ENCODE results near the gene FUT2.
"Not testable (repeated sequence)": the region's sequence is repeated elsewhere in the genome, so short reads cannot be mapped to it uniquely, and the experiment has no call there.

FUT2 gene

DNA sequence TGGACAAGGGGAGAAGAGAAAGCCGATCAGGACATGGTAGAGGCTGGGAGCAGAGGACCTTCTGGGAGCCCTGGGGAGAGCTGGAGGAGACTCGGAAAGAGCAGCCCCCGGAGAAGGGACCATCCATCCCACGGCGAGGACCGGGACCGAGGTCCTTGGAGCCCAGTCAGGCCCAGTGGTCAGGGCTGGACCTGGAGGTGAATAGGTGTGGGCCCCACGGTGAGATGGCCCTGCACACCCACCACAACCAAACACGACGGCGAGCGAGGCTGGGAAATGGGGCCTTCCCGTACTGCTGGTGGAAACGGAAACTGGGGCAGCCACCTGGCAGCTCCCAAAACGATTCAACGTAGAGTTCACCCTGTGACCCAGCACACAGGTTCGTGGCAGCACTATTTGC is 19.3 kb upstream of the FUT2 start:
- no peak overlapping the region for H3K4me3 Mint-ChIP-seq
- H3K27ac Mint-ChIP-seq: no peak overlapping the region
- H3K9me3 Mint-ChIP-seq: no peaks in the 10 kb centered on the region
- intact Hi-C loops (cut with micrococcal nuclease): no loop called here
- H3K4me1 Mint-ChIP-seq (ENCODE audit: low read depth): peaks cover 15% of the 10 kb centered on the region
- no peaks in the 10 kb centered on the region for H3K36me3 Mint-ChIP-seq (ENCODE audit: low read depth)
- H3K27me3 Mint-ChIP-seq: peaks cover 22% of the 10 kb centered on the region

GRCh38 chr19:48676887-48677286 is 18.9 kb upstream of the FUT2 start:
- Mint-ChIP-seq H3K27me3 (peaks cover 22% of the 10 kb centered on the region), H3K36me3 (ENCODE audit: low read depth) (no peaks in the 10 kb centered on the region), H3K4me3 (no peak overlapping the region), H3K9me3 (no peaks in the 10 kb centered on the region), H3K27ac (no peak overlapping the region), H3K4me1 (ENCODE audit: low read depth) (peaks cover 15% of the 10 kb centered on the region)
- intact Hi-C loops (cut with micrococcal nuclease): no loop called here

DNA sequence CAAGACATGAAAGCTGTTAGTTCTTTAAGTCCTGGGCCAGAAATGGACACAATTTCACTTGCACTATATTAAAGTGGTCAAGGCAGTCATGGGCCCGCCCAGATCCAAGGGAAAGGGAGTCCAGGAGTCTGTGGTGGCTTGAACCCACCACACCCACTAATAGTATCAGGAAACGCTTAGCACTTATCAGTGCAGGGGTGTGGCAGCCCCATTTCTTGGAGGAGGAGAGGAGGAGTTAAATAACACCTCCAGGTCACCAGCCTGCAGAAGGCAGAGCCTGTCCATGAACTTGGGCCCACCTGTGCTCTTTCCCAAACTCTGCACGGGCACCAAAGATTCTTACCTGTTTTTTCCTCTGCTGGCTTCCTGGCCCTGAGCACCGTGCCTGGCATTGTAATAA is 17.6 kb upstream of the FUT2 start:
- H3K9me3 Mint-ChIP-seq: no peaks in the 10 kb centered on the region
- H3K27me3 Mint-ChIP-seq: peaks cover 22% of the 10 kb centered on the region
- intact Hi-C loops (cut with micrococcal nuclease): no loop called here
- no peaks in the 10 kb centered on the region for H3K36me3 Mint-ChIP-seq (ENCODE audit: low read depth)
- H3K4me1 Mint-ChIP-seq (ENCODE audit: low read depth): peaks cover 15% of the 10 kb centered on the region
- no peak overlapping the region for H3K4me3 Mint-ChIP-seq
- no peak overlapping the region for H3K27ac Mint-ChIP-seq

GRCh38 chr19:48680006-48680405 is 15.8 kb upstream of the FUT2 start:
- H3K4me3 Mint-ChIP-seq; H3K27me3 Mint-ChIP-seq; H3K4me1 Mint-ChIP-seq (ENCODE audit: low read depth); H3K36me3 Mint-ChIP-seq (ENCODE audit: low read depth); H3K27ac Mint-ChIP-seq; intact Hi-C loops (cut with micrococcal nuclease); H3K9me3 Mint-ChIP-seq: not testable (repeated sequence)

DNA sequence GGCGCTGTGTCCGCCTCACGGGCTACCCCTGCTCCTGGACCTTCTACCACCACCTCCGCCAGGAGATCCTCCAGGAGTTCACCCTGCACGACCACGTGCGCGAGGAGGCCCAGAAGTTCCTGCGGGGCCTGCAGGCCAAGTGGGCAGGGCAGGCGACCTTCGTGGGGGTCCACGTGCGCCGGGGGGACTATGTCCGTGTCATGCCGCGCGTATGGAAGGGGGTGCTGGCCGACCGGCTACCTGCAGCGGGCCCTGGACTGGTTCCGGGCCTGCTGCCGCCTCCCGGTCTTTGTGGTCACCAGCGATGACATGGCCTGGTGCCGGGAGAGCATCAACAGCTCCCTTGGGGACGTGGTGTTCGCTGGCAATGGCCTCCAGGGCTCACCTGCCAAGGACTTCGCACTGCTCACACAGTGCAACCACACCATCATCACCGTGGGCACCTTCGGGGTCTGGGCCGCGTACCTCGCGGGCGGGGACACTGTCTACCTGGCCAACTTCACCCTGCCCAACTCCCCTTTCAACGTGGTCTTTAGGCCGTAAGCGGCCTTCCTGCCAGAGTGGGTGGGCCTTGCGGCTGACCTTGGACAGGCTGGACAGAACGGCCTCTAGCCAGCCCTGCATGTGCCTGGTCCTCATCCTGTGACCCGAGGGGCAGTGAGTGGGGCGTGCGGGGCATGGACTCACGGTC is 15.2 kb upstream of the FUT2 start:
- H3K4me3 Mint-ChIP-seq: no peak overlapping the region
- peaks cover 8% of the 10 kb centered on the region for H3K27me3 Mint-ChIP-seq
- H3K9me3 Mint-ChIP-seq: no peaks in the 10 kb centered on the region

DNA sequence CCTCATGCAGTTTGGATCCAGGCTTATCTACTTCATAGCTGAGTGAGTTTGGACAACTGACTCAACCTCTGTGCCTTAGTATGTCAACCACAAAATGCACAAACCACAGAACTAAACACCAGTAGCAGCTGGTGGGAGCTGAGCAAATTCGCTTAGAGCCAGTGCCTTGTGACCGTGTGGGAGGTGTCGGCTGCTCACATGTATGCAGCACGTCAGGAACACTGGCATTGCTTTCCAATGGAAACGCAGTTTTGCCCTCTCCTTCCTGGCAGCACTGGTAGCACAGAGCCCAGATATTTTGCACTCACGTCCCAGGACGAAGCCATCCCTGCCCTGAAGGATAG is 14.7 kb upstream of the FUT2 start:
- intact Hi-C loops (cut with micrococcal nuclease): no loop called here
- no peaks in the 10 kb centered on the region for H3K9me3 Mint-ChIP-seq
- no peak overlapping the region for H3K4me3 Mint-ChIP-seq
- peaks cover 6% of the 10 kb centered on the region for H3K27me3 Mint-ChIP-seq
- no peaks in the 10 kb centered on the region for H3K4me1 Mint-ChIP-seq (ENCODE audit: low read depth)
- no peak overlapping the region for H3K27ac Mint-ChIP-seq
- no peaks in the 10 kb centered on the region for H3K36me3 Mint-ChIP-seq (ENCODE audit: low read depth)

More for the DNA sequence above, 15.2 kb upstream of the FUT2 start:
- Mint-ChIP-seq H3K4me1 (ENCODE audit: low read depth) (peaks cover 1% of the 10 kb centered on the region), H3K36me3 (ENCODE audit: low read depth) (no peaks in the 10 kb centered on the region), H3K27ac (no peak overlapping the region)
- intact Hi-C loops (cut with micrococcal nuclease): no loop called here

- H3K4me1 Mint-ChIP-seq (ENCODE audit: low read depth): no peaks in the 10 kb centered on the region
- peak overlapping the region; percentile 13 for H3K4me3 Mint-ChIP-seq
- H3K27me3 Mint-ChIP-seq: peaks cover 4% of the 10 kb centered on the region
- no peaks in the 10 kb centered on the region for H3K9me3 Mint-ChIP-seq
- no peaks in the 10 kb centered on the region for H3K36me3 Mint-ChIP-seq (ENCODE audit: low read depth)
- no peak overlapping the region for H3K27ac Mint-ChIP-seq
- intact Hi-C loops (cut with micrococcal nuclease): no loop called here
These were observed 12.4 kb upstream of the FUT2 start for GRCh38 chr19:48683349-48683748.

- intact Hi-C loops (cut with micrococcal nuclease): no loop called here
- H3K4me1 Mint-ChIP-seq (ENCODE audit: low read depth): no peaks in the 10 kb centered on the region
- no peak overlapping the region for H3K4me3 Mint-ChIP-seq
These were observed 10.2 kb upstream of the FUT2 start for GRCh38 chr19:48685583-48685982.

DNA sequence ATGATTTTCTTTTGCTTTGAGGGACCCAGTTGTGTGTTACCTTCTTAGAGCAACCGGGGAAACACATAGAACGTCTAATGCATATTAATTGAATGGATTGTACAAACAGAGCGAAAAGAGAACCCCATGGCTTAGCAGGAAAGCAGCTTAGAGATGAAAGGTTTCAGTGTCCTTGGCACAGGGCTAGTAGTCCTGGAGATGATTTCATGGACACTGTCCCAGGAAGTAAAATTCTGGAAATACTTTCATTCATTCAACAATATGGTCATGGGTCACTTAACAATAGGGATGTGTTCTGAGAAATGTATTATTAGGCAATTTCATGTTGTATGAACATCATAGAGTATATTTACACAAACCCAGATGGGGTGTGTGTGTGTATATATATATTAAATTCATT is 9.7 kb upstream of the FUT2 start:
- Mint-ChIP-seq H3K4me3 (no peak overlapping the region), H3K27ac (no peak overlapping the region), H3K36me3 (ENCODE audit: low read depth) (no peaks in the 10 kb centered on the region), H3K4me1 (ENCODE audit: low read depth) (no peaks in the 10 kb centered on the region), H3K9me3 (no peaks in the 10 kb centered on the region), H3K27me3 (peaks cover 4% of the 10 kb centered on the region)
- intact Hi-C loops (cut with micrococcal nuclease): no loop called here

More at GRCh38 chr19:48685583-48685982, 10.2 kb upstream of the FUT2 start:
- Mint-ChIP-seq H3K36me3 (ENCODE audit: low read depth) (no peaks in the 10 kb centered on the region), H3K9me3 (no peaks in the 10 kb centered on the region), H3K27me3 (peaks cover 4% of the 10 kb centered on the region), H3K27ac (no peak overlapping the region)

DNA sequence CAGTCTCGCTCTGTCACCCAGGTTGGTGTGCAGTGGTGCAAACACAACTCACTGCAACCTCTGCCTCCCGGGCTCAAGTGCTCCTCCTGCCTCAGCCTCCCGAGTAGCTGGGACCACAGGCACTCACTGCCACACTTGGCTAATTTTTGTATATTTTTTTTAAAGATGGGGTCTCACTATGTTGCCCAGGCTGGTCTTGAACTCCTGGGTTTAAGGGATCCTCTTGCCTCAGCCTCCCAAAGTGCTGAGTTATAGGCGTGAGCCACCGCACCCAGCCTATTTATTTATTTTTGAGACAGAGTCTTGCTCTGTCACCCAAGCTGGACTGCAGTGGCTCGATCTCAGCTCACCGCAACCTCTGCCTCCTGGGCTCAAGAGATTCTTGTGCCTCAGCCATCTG is 9.1 kb upstream of the FUT2 start:
- intact Hi-C loops (cut with micrococcal nuclease); H3K4me1 Mint-ChIP-seq (ENCODE audit: low read depth); H3K27ac Mint-ChIP-seq; H3K4me3 Mint-ChIP-seq; H3K9me3 Mint-ChIP-seq; H3K27me3 Mint-ChIP-seq; H3K36me3 Mint-ChIP-seq (ENCODE audit: low read depth): not testable (repeated sequence)

GRCh38 chr19:48687776-48688175 is 8.0 kb upstream of the FUT2 start:
- Mint-ChIP-seq H3K27me3 (peaks cover 4% of the 10 kb centered on the region), H3K27ac (no peak overlapping the region), H3K4me1 (ENCODE audit: low read depth) (no peaks in the 10 kb centered on the region), H3K4me3 (no peak overlapping the region), H3K36me3 (ENCODE audit: low read depth) (no peaks in the 10 kb centered on the region), H3K9me3 (no peaks in the 10 kb centered on the region)
- intact Hi-C loops (cut with micrococcal nuclease): no loop called here

DNA sequence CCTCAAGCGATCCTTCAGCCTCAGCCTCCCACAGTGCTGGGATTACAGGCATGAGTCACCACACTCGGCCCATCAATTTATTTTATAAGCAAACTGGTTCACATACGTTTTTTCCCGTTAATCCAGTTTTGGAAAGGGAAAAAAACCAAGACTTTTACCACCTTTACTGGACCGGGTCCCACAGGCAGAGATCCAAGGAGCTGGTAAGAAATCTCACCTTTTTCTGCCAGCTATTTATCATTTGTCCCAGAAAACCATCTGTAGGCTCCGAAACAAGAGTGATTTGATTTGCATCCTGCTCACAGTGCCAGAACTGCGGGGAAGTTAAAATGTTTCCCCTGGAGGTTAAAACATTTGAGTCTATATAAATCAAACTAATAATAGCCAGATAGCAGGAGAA is 6.3 kb upstream of the FUT2 start:
- Mint-ChIP-seq H3K36me3 (ENCODE audit: low read depth) (no peaks in the 10 kb centered on the region), H3K27me3 (peaks cover 4% of the 10 kb centered on the region), H3K9me3 (no peaks in the 10 kb centered on the region), H3K4me3 (no peak overlapping the region), H3K4me1 (ENCODE audit: low read depth) (no peaks in the 10 kb centered on the region), H3K27ac (no peak overlapping the region)
- intact Hi-C loops (cut with micrococcal nuclease): no loop called here

- H3K36me3 Mint-ChIP-seq (ENCODE audit: low read depth); H3K27ac Mint-ChIP-seq; H3K9me3 Mint-ChIP-seq; intact Hi-C loops (cut with micrococcal nuclease); H3K4me3 Mint-ChIP-seq: not testable (repeated sequence)
- Mint-ChIP-seq H3K27me3 (peaks cover 41% of the 10 kb centered on the region), H3K4me1 (ENCODE audit: low read depth) (peaks cover 17% of the 10 kb centered on the region)
These were observed 2.1 kb upstream of the FUT2 start for GRCh38 chr19:48693629-48694028.

DNA sequence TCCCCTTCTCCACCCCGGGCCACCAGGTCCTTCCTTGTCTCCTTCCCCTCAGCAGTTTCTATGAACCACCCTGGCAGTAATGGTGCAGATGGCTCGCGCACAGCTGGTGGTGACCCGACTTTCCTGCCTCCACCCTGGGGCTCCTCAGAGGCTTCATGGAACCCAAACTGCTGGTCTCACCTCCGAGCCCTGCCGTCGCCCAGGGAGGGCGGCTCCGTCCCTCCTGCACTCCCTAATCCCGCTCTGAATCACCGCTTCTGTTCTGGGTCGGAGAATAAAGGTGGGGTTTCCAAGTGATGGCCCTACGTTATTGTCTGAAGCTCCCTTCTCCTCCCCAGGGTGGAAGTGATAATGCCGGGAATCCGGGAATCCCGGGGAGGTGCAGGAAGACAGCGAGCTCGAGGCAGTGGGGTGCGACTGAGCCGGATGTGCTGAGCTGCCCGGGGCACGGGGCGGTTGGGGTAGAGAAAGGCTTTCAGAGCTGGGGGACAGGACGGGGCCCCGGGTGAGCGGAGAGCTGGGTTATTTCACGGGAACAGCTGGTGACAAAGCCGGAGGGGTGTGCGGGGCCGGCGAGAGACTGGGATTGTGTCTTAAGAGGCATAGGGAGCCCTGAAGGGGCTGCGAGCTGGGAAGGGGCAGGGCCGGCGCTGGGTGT is 711 bp downstream of the FUT2 start:
- H3K4me3 Mint-ChIP-seq: peak overlapping the region; percentile 53
- no peaks in the 10 kb centered on the region for H3K36me3 Mint-ChIP-seq (ENCODE audit: low read depth)
- intact Hi-C loops (cut with micrococcal nuclease): no loop called here
- no peaks in the 10 kb centered on the region for H3K9me3 Mint-ChIP-seq
- peak overlapping the region; percentile 35 for H3K27ac Mint-ChIP-seq
- H3K4me1 Mint-ChIP-seq (ENCODE audit: low read depth): peaks cover 17% of the 10 kb centered on the region
- peaks cover 41% of the 10 kb centered on the region for H3K27me3 Mint-ChIP-seq

- peaks cover 17% of the 10 kb centered on the region for H3K4me1 Mint-ChIP-seq (ENCODE audit: low read depth)
- no peaks in the 10 kb centered on the region for H3K9me3 Mint-ChIP-seq
- no peak overlapping the region for H3K27ac Mint-ChIP-seq
- no peaks in the 10 kb centered on the region for H3K36me3 Mint-ChIP-seq (ENCODE audit: low read depth)
- H3K4me3 Mint-ChIP-seq: no peak overlapping the region
- H3K27me3 Mint-ChIP-seq: peaks cover 41% of the 10 kb centered on the region
- intact Hi-C loops (cut with micrococcal nuclease): no loop called here
These were observed 2.3 kb downstream of the FUT2 start for GRCh38 chr19:48698046-48698445.
